ENCODE data around the gene CLEC3A. TPM values are rescaled to one million over a fixed set of nuclear protein-coding genes. Genes with fewer than 3 reads are reported as not detected.
"Not testable (repeated sequence)": the region's sequence is repeated elsewhere in the genome, so short reads cannot be mapped to it uniquely, and the experiment has no call there.

The CLEC3A gene
- total RNA-seq, result not detected

GRCh38 chr16:78022347-78023060 lies at the start of gene CLEC3A:
CLEC3A (plus strand) TSS chr16:78022548; CDS start chr16:78022627, 79 bp downstream.
- no peak within 1 kb of the TSS for H3K27ac Mint-ChIP-seq
- POLR2A ChIA-PET, result no interaction called here
- H3K4me3 Mint-ChIP-seq, result no peak within 1 kb of the TSS
- H3K9me3 Mint-ChIP-seq, result no peaks in the 10 kb centered on the region
- no peaks in the 10 kb centered on the region for H3K36me3 Mint-ChIP-seq
- ATAC-seq (ENCODE audit: low read depth), result no peak
- no peaks in the 10 kb centered on the region for H3K4me1 Mint-ChIP-seq
- no peak for DNase-seq
- H3K27me3 Mint-ChIP-seq, result peaks cover 11% of the 10 kb centered on the region

GRCh38 chr16:77974883-77975282 lies 47.5 kb upstream of the CLEC3A start:
- ATAC-seq (ENCODE audit: low read depth) (no peak), DNase-seq (no peak)
- Mint-ChIP-seq H3K9me3 (no peaks in the 10 kb centered on the region), H3K27me3 (no peaks in the 10 kb centered on the region), H3K4me1 (no peaks in the 10 kb centered on the region), H3K27ac (no peak overlapping the region), H3K36me3 (no peaks in the 10 kb centered on the region), H3K4me3 (no peak overlapping the region)
- POLR2A ChIA-PET, result no interaction called here

- H3K9me3 Mint-ChIP-seq, result no peaks in the 10 kb centered on the region
- DNase-seq (no peak), ATAC-seq (ENCODE audit: low read depth) (no peak)
- H3K4me1 Mint-ChIP-seq, result no peaks in the 10 kb centered on the region
- POLR2A ChIA-PET, result no interaction called here
- H3K27me3 Mint-ChIP-seq, result no peaks in the 10 kb centered on the region
- H3K36me3 Mint-ChIP-seq, result no peaks in the 10 kb centered on the region
- H3K27ac Mint-ChIP-seq, result no peak overlapping the region
- no peak overlapping the region for H3K4me3 Mint-ChIP-seq
Measured at GRCh38 chr16:77975942-77976341, 46.4 kb upstream of the CLEC3A start.

- POLR2A ChIA-PET, result no interaction called here
- no peak for DNase-seq
- H3K27ac Mint-ChIP-seq, result no peak overlapping the region
- no peaks in the 10 kb centered on the region for H3K9me3 Mint-ChIP-seq
- H3K4me1 Mint-ChIP-seq, result no peaks in the 10 kb centered on the region
- no peak for ATAC-seq (ENCODE audit: low read depth)
- H3K36me3 Mint-ChIP-seq, result no peaks in the 10 kb centered on the region
- H3K4me3 Mint-ChIP-seq, result no peak overlapping the region
- H3K27me3 Mint-ChIP-seq, result no peaks in the 10 kb centered on the region
Measured at GRCh38 chr16:77977339-77977738, 45.0 kb upstream of the CLEC3A start.

GRCh38 chr16:77985111-77985510 lies 37.2 kb upstream of the CLEC3A start:
- Mint-ChIP-seq H3K27ac (no peak overlapping the region), H3K9me3 (no peaks in the 10 kb centered on the region), H3K4me1 (no peaks in the 10 kb centered on the region), H3K36me3 (no peaks in the 10 kb centered on the region), H3K27me3 (peaks cover 6% of the 10 kb centered on the region), H3K4me3 (no peak overlapping the region)
- POLR2A ChIA-PET, result no interaction called here
- ATAC-seq (ENCODE audit: low read depth) (no peak), DNase-seq (no peak)

GRCh38 chr16:77986011-77986740 lies 36.2 kb upstream of the CLEC3A start:
- DNase-seq (no peak), ATAC-seq (ENCODE audit: low read depth) (no peak)
- no peak overlapping the region for H3K4me3 Mint-ChIP-seq
- H3K27me3 Mint-ChIP-seq, result peaks cover 6% of the 10 kb centered on the region
- H3K27ac Mint-ChIP-seq, result no peak overlapping the region
- H3K9me3 Mint-ChIP-seq, result no peaks in the 10 kb centered on the region
- no peaks in the 10 kb centered on the region for H3K4me1 Mint-ChIP-seq
- H3K36me3 Mint-ChIP-seq, result no peaks in the 10 kb centered on the region
- POLR2A ChIA-PET, result no interaction called here

- POLR2A ChIA-PET, result no interaction called here
- Mint-ChIP-seq H3K9me3 (no peaks in the 10 kb centered on the region), H3K27ac (no peak overlapping the region), H3K4me3 (no peak overlapping the region), H3K27me3 (peaks cover 8% of the 10 kb centered on the region), H3K36me3 (no peaks in the 10 kb centered on the region), H3K4me1 (peaks cover 2% of the 10 kb centered on the region)
- ATAC-seq (ENCODE audit: low read depth), result no peak
- no peak for DNase-seq
Measured at GRCh38 chr16:77987810-77988209, 34.5 kb upstream of the CLEC3A start.

- Mint-ChIP-seq H3K9me3 (peaks cover 2% of the 10 kb centered on the region), H3K4me1 (peaks cover 2% of the 10 kb centered on the region), H3K27me3 (peaks cover 8% of the 10 kb centered on the region), H3K4me3 (no peak overlapping the region), H3K36me3 (no peaks in the 10 kb centered on the region), H3K27ac (no peak overlapping the region)
- POLR2A ChIA-PET, result no interaction called here
- ATAC-seq (ENCODE audit: low read depth), result no peak
- no peak for DNase-seq
Measured at GRCh38 chr16:77989846-77990245, 32.5 kb upstream of the CLEC3A start.

- no peak overlapping the region for H3K4me3 Mint-ChIP-seq
- H3K36me3 Mint-ChIP-seq, result no peaks in the 10 kb centered on the region
Measured at GRCh38 chr16:77991701-77992100, 30.6 kb upstream of the CLEC3A start.

GRCh38 chr16:77992381-77992780 lies 30.0 kb upstream of the CLEC3A start:
- H3K27ac Mint-ChIP-seq; H3K36me3 Mint-ChIP-seq; H3K4me3 Mint-ChIP-seq; H3K27me3 Mint-ChIP-seq; DNase-seq; H3K4me1 Mint-ChIP-seq; ATAC-seq (ENCODE audit: low read depth); POLR2A ChIA-PET: not testable (repeated sequence)
- peaks cover 13% of the 10 kb centered on the region for H3K9me3 Mint-ChIP-seq

More at GRCh38 chr16:77991701-77992100, 30.6 kb upstream of the CLEC3A start:
- POLR2A ChIA-PET, result no interaction called here
- Mint-ChIP-seq H3K9me3 (peaks cover 13% of the 10 kb centered on the region), H3K4me1 (peaks cover 2% of the 10 kb centered on the region), H3K27ac (no peak overlapping the region), H3K27me3 (peaks cover 8% of the 10 kb centered on the region)
- ATAC-seq (ENCODE audit: low read depth) (no peak), DNase-seq (no peak)

GRCh38 chr16:77993111-77993985 lies 29.0 kb upstream of the CLEC3A start:
- Mint-ChIP-seq H3K4me1 (peaks cover 2% of the 10 kb centered on the region), H3K4me3 (no peak overlapping the region), H3K36me3 (no peaks in the 10 kb centered on the region), H3K27me3 (peaks cover 5% of the 10 kb centered on the region), H3K27ac (no peak overlapping the region), H3K9me3 (peaks cover 13% of the 10 kb centered on the region)
- POLR2A ChIA-PET, result no interaction called here
- no peak for ATAC-seq (ENCODE audit: low read depth)
- no peak for DNase-seq

- Mint-ChIP-seq H3K4me3 (no peak overlapping the region), H3K27me3 (peaks cover 3% of the 10 kb centered on the region), H3K4me1 (peaks cover 2% of the 10 kb centered on the region), H3K36me3 (no peaks in the 10 kb centered on the region), H3K9me3 (peaks cover 13% of the 10 kb centered on the region), H3K27ac (no peak overlapping the region)
- ATAC-seq (ENCODE audit: low read depth), result no peak
- no peak for DNase-seq
- POLR2A ChIA-PET, result interaction anchor here (0.7 kb wide), 1 partner anchor 44 kb away, joined by 4 read pairs; no protein-coding TSS in a partner anchor
Measured at GRCh38 chr16:77995843-77996455, 26.4 kb upstream of the CLEC3A start.

GRCh38 chr16:77998350-77999023 lies 23.9 kb upstream of the CLEC3A start:
- H3K27ac Mint-ChIP-seq, result no peak overlapping the region
- DNase-seq (no peak), ATAC-seq (ENCODE audit: low read depth) (no peak)
- H3K9me3 Mint-ChIP-seq, result peaks cover 13% of the 10 kb centered on the region
- H3K36me3 Mint-ChIP-seq, result no peaks in the 10 kb centered on the region
- POLR2A ChIA-PET, result no interaction called here
- H3K27me3 Mint-ChIP-seq, result no peaks in the 10 kb centered on the region
- no peaks in the 10 kb centered on the region for H3K4me1 Mint-ChIP-seq
- no peak overlapping the region for H3K4me3 Mint-ChIP-seq

All from activated naive CD8-positive, alpha-beta T cell treated with anti-CD3 and anti-CD28 coated beads, Interleukin-2, amount 10 ng/mL, durations not matched to agents 7 days and 5 days (primary cell).